HepG2 (cell line): ENCODE measurements around the gene AP5Z1. TPM values are rescaled to one million over a fixed set of nuclear protein-coding genes. Genes with fewer than 3 reads are reported as not detected.

Experiments used
- ATAC-seq: fragments of 200-7000 bp; cut with Tn5 transposase; 3 replicates; pipeline ENCODE4 v1.9.1; 2020; ENCODE audit warnings: mild to moderate bottlenecking, moderate library complexity
- BruUV-seq: library from RNA; stranded (reverse); fragments of 400-500 nt; replicated peaks from 2 replicates; lab custom pipeline; 2021; lab: Mats Ljungman, UMichigan
- CTCF ChIA-PET: fragments of 300-600 bp; formaldehyde crosslinking; extraction: SDS; loops from one replicate; lab custom pipeline; 2021; ENCODE audit warnings: low total read pairs, inconsistent platforms, low intra/inter-chr PET ratio; lab: Yijun Ruan, JAX
- POLR2A ChIA-PET: fragments of 350-600 bp; sonication (Branson Sonifier 250); formaldehyde crosslinking; loops from one replicate; lab custom pipeline; 2020; ENCODE audit warnings: antibody characterized with exemption, inconsistent platforms; lab: Yijun Ruan, JAX
- DNase-seq: peaks from one replicate; pipeline ENCODE4 v3.0.0-alpha.2; 2015; ENCODE audit warnings: low spot score
- FAIRE-seq: peaks from 3 replicates; lab custom pipeline; 2011; peaks lifted over from hg19 to GRCh38; lab: Jason Lieb, UNC
- H2AFZ ChIP-seq: one replicate; pipeline ENCODE4 v1.6.1; 2011; ENCODE audit warnings: low read length, inconsistent platforms
- H3K27ac ChIP-seq: fragments of 300-600 bp; 3 replicates; pipeline ENCODE4 v1.8.0; 2011; ENCODE audit warnings: mixed run types, mild to moderate bottlenecking, mixed read lengths, low read length, inconsistent platforms; ENCODE audit not compliant: insufficient read depth; ENCODE audit errors: extremely low read length
- H3K27me3 ChIP-seq, 2 experiments: fragments of 200-600 bp in 1 of 2; 2 replicates in 1 of 2; 3 replicates in 1 of 2; pipeline versions ENCODE4 v1.6.0 to v1.8.0; 2011; ENCODE audit warnings: low read length in 2 of 2, mild to moderate bottlenecking in 2 of 2, moderate library complexity in 2 of 2, inconsistent platforms in 1 of 2; ENCODE audit not compliant: insufficient read depth in 2 of 2, control insufficient read depth in 1 of 2
- H3K36me3 ChIP-seq, 2 experiments: fragments of 200-600 bp in 1 of 2; replicated peaks in 1 of 2; 2 replicates in 1 of 2; 3 replicates in 1 of 2; pipeline versions ENCODE4 v1.5.1 to v1.8.0; 2011; ENCODE audit warnings: low read length in 2 of 2, inconsistent platforms in 1 of 2; ENCODE audit not compliant: insufficient read depth in 2 of 2, control insufficient read depth in 1 of 2
- H3K4me1 ChIP-seq: 2 replicates; pipeline ENCODE4 v1.5.1; 2012; ENCODE audit warnings: low read length, inconsistent platforms; ENCODE audit not compliant: insufficient read depth
- H3K4me2 ChIP-seq: 2 replicates; pipeline ENCODE4 v1.6.0; 2011; ENCODE audit warnings: low read depth, low read length, inconsistent platforms
- H3K4me3 ChIP-seq, 3 experiments: fragments of 200-600 bp in 1 of 3; sonication (generic), shearing (Covaris generic) in 1 of 3; replicated peaks in 1 of 3; 2 replicates each; pipeline ENCODE4 v1.5.1; 2011 to 2016; ENCODE audit warnings: low read length in 3 of 3, inconsistent platforms in 2 of 3, low read depth in 2 of 3, mild to moderate bottlenecking in 2 of 3, control low read depth in 1 of 3, mixed read lengths in 1 of 3; ENCODE audit not compliant: insufficient read depth in 1 of 3
- H3K79me2 ChIP-seq: one replicate; pipeline ENCODE4 v1.6.1; 2011; ENCODE audit warnings: low read length, inconsistent platforms; ENCODE audit not compliant: insufficient read depth
- H3K9ac ChIP-seq: 2 replicates; pipeline ENCODE4 v1.6.0; 2011; ENCODE audit warnings: mild to moderate bottlenecking, low read depth, low read length, inconsistent platforms; ENCODE audit not compliant: insufficient read depth
- H3K9me3 ChIP-seq: 2 replicates; pipeline ENCODE4 v1.5.1; 2012; ENCODE audit warnings: mild to moderate bottlenecking, low read length
- H4K20me1 ChIP-seq: 2 replicates; pipeline ENCODE4 v1.6.0; 2011; ENCODE audit warnings: inconsistent platforms, mild to moderate bottlenecking, low read length, moderate library complexity; ENCODE audit not compliant: insufficient read depth
- FOXP1 ChIP-seq, 2 experiments: fragments of 450-650 bp in 1 of 2; IDR thresholded peaks; 2 replicates each; pipeline ENCODE4 v1.6.1; 2017 to 2018; ENCODE audit warnings: antibody characterized with exemption in 1 of 2
- NR2F1 ChIP-seq, 2 experiments: fragments of 450-650 bp in 1 of 2; formaldehyde crosslinking in 1 of 2; IDR thresholded peaks; 2 replicates each; pipeline versions ENCODE4 v1.5.0 to v1.6.1; 2016 to 2020; ENCODE audit warnings: mild to moderate bottlenecking in 1 of 2, missing compliant biosample characterization in 1 of 2, missing genetic modification reagents in 1 of 2, moderate library complexity in 1 of 2
- SALL1 ChIP-seq: sonication (generic); formaldehyde crosslinking; IDR thresholded peaks from 2 replicates; pipeline ENCODE4 v1.8.0; 2022; ENCODE audit warnings: mild to moderate bottlenecking, missing genetic modification reagents
- ZBTB7B ChIP-seq: sonication (generic); formaldehyde crosslinking; IDR thresholded peaks from 2 replicates; pipeline ENCODE4 v1.4.0; 2020; ENCODE audit warnings: missing genetic modification reagents
- ZFP62 ChIP-seq: sonication (generic); formaldehyde crosslinking; IDR thresholded peaks from 2 replicates; pipeline ENCODE4 v1.4.0; 2020; ENCODE audit warnings: missing genetic modification reagents
- ZNF205 ChIP-seq: IDR thresholded peaks from 2 replicates; pipeline ENCODE4 v1.6.1; 2018; ENCODE audit warnings: missing biosample characterization, missing genetic modification reagents
- ZNF629 ChIP-seq: sonication (generic); formaldehyde crosslinking; conservative IDR thresholded peaks from 2 replicates; pipeline ENCODE4 v1.5.0; 2020; ENCODE audit warnings: missing genetic modification reagents
- ZNF747 ChIP-seq: sonication (generic); formaldehyde crosslinking; IDR thresholded peaks from 2 replicates; pipeline ENCODE4 v1.8.1; 2023; ENCODE audit warnings: missing genetic modification reagents, mild to moderate bottlenecking, borderline replicate concordance
- WGBS: methylation state at CpG from one replicate; pipeline ENCODE4 v1.1.6; 2017; ENCODE audit warnings: low lambda C conversion rate; 5-methylcytosine and 5-hydroxymethylcytosine counted together
- in situ Hi-C: cut with HindIII; loops from 2 replicates; pipeline ENCODE4 v1.10.0; 2017; ENCODE audit warnings: low pct_unique_long_range_greater_than_20kb; ENCODE audit not compliant: extremely low pct_ligation_motif_present
- intact Hi-C: fragments of 100-400 bp; cut with micrococcal nuclease; formaldehyde crosslinking; loops from one replicate; pipeline ENCODE4 v1.10.0; 2022; ENCODE audit not compliant: unreplicated experiment
- polyA plus RNA-seq, 8 experiments: library from polyadenylated mRNA; depleted of rRNA in 3 of 8; stranded (reverse) in 7 of 8; unstranded in 1 of 8; fragments of >200 nt; fragmentation: Illumina TruSeq in 4 of 8; extraction: Trizol in 4 of 8; gene quantifications; 2 replicates each; pipeline versions ENCODE4 v1.2.1 to v1.2.3, GENCODE V29; 2011 to 2016; ENCODE audit warnings: low read depth in 4 of 8, missing spikeins in 1 of 8, mixed read lengths in 1 of 8; ENCODE audit not compliant: insufficient read depth in 1 of 8
- total RNA-seq, 5 experiments: library from RNA; depleted of rRNA; stranded (reverse); fragments of >200 nt; fragmentation: Illumina TruSeq; extraction: Trizol; gene quantifications; 2 replicates each; pipeline ENCODE4 v1.2.3, GENCODE V29; 2016; ENCODE audit warnings: low read depth in 1 of 5
- TF ChIP-seq, protein P1 (sequence below): sonication (generic); formaldehyde crosslinking; IDR thresholded peaks from 2 replicates; pipeline ENCODE4 v1.5.0; 2020; ENCODE audit warnings: missing genetic modification reagents, mild to moderate bottlenecking, borderline replicate concordance

Gene AP5Z1
- total and polyA plus RNA-seq, 2 of the 13 experiments (the other 11 are each of a cell fraction or from before 2014, with no cell fraction given) = 9.3 to 15.1 TPM

DNA sequence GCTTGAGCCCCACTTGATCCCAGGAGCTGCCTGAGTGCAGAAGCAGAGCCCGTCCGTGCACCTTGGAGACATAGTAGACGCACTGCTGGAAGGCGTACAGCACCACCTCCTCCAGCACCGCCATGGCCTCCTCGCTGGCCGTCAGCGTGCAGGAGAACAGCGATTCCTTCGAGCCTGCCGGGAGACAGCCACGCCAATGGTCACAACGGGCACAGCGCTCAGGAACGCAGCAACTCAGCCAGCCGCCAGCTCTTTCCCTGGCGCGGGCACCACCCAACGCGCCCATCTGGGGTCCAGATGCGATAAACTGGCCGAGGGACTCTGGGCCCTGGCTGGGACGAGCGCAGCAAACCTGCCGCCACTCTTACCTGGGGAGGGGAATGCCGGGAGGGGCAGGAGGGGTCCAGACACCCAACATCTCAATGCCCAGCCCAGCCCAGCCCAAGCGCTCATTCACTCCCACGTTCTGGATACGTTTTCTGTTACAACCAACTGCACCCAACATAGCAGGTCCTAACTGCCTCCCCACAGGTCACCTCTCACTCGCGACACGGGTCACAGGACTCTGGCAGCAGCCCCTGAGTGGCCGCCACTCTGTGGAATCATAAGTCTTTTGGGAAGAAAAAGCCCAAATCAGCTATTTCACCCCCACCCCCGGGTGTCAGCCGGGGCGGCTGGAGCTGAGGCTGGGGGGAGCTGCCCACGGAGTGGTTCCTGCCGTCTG, 41.9 kb downstream of the AP5Z1 start (continued):
- TF ChIP-seq SALL1 (CRISPR knock-in tag) = no peak
- no peak for TF ChIP-seq FOXP1 (IDR thresholded peaks at IDR 0.05)
- no peak for TF ChIP-seq FOXP1 (CRISPR knock-in tag; IDR thresholded peaks at IDR 0.05)

DNA sequence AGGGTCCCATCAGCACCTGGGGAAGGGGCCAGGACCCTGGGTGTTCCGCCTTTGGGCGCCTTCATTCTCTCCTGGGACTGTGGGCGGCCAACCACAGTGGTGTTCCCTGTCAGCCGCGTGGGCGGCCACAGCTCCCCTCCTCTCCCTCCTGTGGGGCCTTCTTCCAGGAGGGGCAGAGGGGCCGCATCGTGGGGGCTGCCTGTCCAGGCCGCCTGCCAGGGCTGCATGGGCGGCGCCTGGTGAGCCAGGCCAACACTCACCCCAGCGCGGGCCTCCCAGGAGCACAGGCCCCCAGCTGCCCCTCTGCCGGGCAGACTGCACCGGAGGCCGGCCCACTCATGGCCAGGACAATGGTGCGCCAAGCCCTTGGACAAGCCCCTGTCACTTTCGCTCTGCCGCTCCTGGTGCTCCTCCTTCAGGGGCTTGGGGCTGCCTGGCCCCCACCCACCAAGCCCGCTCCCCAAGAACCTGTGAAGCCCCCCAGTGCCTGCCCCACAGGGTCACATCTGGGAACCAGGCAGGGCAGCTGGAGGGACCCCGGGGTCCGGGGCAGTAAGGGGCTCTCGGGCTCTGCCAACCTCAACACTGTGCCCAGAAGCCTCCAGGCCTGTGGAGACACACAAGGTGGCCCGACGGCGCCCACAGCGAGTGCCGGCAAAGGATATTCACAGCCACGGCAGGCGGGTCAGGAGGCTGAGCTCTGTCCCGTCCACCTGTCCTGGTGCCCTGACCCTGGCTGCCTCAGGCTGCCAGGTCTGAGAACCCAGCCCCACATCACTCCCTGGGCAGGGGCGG, 42.8 kb downstream of the AP5Z1 start:
- CTCF ChIA-PET = no interaction called here

More for the DNA sequence above, 42.8 kb downstream of the AP5Z1 start:
- Histone ChIP-seq H3K79me2 (no peaks in the 10 kb centered on the region), H3K4me1 (peaks cover 7% of the 10 kb centered on the region; the same call in 1 of the 2 replicates), H3K36me3 (no peaks in the 10 kb centered on the region), H3K9me3 (no peaks in the 10 kb centered on the region), H3K4me2 (no peak overlapping the region), H3K9ac (no peak overlapping the region), H3K27ac (no peak overlapping the region), H4K20me1 (no peaks in the 10 kb centered on the region), H2AFZ (no peak overlapping the region), H3K27me3 (peaks cover 11 to 74% of the 10 kb centered on the region in 2 experiments), H3K4me3 (no peak overlapping the region)
- intact Hi-C loops (no loop called here), in situ Hi-C loops (no loop called here)
- BruUV-seq = no TSS peak
- POLR2A ChIA-PET = no interaction called here
- TF ChIP-seq ZFP62 = no peak
- TF ChIP-seq NR2F1 (CRISPR knock-in tag; IDR thresholded peaks at IDR 0.05) = no peak
- no peak for TF ChIP-seq ZNF747 (CRISPR knock-in tag)
- TF ChIP-seq, protein P1, sequence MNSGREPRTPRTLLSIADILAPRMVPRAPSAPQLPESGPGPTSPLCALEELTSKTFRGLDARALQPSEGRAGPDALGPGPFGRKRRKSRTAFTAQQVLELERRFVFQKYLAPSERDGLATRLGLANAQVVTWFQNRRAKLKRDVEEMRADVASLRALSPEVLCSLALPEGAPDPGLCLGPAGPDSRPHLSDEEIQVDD (CRISPR knock-in tag) = no peak
- TF ChIP-seq ZNF629 (CRISPR knock-in tag) = no peak
- TF ChIP-seq ZBTB7B = no peak
- no peak for TF ChIP-seq ZNF205 (CRISPR knock-in tag)
- no peak for DNase-seq
- no peak for ATAC-seq
- no peak for FAIRE-seq
- 55% methylated on average over 9 of the region's 32 CpGs for WGBS
